ENCODE data around the gene SYT15B.
"Not testable (repeated sequence)": the region's sequence is repeated elsewhere in the genome, so short reads cannot be mapped to it uniquely, and the experiment has no call there.

- not testable (repeated sequence) for TF ChIP-seq JUNB (IDR thresholded peaks at IDR 0.05); SPI1 (IDR thresholded peaks at IDR 0.05; ENCODE audit: borderline replicate concordance, insufficient read depth, low read depth, low read length); CTCF (IDR thresholded peaks at IDR 0.05 in 2 of 3, conservative IDR thresholded peaks at IDR 0.05 in 1 of 3; ENCODE audit: control insufficient read depth in 2 of 3, extremely low read depth in 1 of 3, insufficient read depth in 1 of 3, low read depth in 3 of 3, low read length in 3 of 3); MYC (IDR thresholded peaks at IDR 0.05; ENCODE audit: insufficient read depth, insufficient read length, insufficient replicate concordance, low read length, severe bottlenecking); ATF7 (IDR thresholded peaks at IDR 0.05; ENCODE audit: low read depth)
Measured at GRCh38 chr10:47717011-47717769, 46.2 kb downstream of the SYT15B start.
